DMS114 treated with DMSO at 0.1 percent for 48 hours (cell line): Measurements from ENCODE around the gene LPCAT4.
"Not testable (repeated sequence)": the region's sequence is repeated elsewhere in the genome, so short reads cannot be mapped to it uniquely, and the experiment has no call there.

Experiments used
- DNase-seq: peaks from one replicate; lab custom pipeline; 2025; ENCODE audit not compliant: unreplicated experiment; lab: John Stamatoyannopoulos, UW

LPCAT4 gene, protein sequence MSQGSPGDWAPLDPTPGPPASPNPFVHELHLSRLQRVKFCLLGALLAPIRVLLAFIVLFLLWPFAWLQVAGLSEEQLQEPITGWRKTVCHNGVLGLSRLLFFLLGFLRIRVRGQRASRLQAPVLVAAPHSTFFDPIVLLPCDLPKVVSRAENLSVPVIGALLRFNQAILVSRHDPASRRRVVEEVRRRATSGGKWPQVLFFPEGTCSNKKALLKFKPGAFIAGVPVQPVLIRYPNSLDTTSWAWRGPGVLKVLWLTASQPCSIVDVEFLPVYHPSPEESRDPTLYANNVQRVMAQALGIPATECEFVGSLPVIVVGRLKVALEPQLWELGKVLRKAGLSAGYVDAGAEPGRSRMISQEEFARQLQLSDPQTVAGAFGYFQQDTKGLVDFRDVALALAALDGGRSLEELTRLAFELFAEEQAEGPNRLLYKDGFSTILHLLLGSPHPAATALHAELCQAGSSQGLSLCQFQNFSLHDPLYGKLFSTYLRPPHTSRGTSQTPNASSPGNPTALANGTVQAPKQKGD

DNA sequence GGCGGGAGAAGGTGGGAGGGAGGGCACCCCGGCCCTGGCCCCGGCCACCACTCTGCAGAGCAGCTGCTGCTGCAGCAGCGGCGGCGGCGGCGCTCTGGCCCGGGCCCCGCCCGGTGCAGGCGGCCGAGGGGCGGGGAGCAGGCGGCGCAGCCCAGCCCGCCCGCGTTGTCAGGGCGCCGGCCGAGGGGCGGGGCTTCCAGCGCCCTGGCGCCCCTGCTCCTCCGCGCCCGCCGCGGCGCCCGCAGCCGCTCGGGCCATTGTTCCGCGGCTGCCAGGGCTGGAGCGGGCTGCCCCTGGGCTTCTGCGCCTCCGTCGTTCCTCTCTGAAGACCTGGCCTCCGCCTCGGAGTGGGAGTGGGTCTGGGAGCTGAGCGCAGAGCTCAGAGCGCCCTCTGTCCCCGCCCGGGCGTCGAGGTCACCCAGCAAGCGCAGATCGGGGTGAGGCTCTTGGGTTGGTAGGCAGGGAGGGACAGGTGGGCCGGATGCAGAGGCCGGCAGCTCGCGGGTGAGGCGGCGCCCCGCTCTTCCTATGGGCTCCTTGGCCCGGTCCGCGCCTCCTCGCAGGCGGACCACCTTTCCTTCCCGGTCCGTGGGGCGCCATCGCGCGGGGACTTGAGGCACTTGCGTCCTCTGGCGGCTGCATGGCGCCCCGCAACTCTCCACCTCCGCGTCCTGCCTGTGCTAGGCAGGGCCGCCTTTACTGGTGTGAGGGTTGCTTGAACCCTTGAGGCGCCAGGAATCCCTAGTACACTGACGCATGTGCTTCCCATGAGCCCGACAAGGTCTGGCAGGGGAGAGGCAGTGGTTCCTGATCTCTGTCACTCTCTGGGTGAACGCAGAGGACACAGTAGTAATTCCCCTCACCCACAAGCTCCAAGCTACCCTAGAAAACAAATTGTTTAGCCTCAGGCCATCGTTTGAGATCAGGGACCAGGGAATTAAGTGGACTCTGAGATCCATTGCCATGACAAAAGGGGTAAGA lies at the start of gene LPCAT4:
TSS of gene LPCAT4 (minus strand) at position 96 of the 981 bp plus-strand sequence. CDS start 96 bp downstream, outside the sequence.
- DNase-seq, result peak; percentile 57

DNA sequence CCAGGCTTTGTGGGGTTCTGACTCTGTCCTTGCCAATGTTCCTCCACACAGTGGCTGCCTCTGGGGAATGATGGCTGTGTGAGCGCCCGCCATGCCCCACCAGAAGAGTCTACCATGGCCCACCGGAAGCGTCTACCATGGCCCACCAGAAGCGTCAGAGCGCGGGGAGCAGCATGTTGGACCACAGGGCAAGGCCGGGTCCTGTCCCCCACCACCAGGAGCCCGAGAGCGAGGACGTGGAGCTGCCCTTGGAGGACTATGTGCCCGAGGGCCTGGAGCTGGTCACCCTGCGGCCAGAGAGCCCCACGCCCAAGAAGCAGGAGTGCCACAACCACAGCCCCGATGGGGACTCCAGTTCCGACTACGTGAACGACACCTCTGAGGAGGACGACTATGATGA lies 42.5 kb upstream of the LPCAT4 start:
- DNase-seq, result not testable (repeated sequence)

DNA sequence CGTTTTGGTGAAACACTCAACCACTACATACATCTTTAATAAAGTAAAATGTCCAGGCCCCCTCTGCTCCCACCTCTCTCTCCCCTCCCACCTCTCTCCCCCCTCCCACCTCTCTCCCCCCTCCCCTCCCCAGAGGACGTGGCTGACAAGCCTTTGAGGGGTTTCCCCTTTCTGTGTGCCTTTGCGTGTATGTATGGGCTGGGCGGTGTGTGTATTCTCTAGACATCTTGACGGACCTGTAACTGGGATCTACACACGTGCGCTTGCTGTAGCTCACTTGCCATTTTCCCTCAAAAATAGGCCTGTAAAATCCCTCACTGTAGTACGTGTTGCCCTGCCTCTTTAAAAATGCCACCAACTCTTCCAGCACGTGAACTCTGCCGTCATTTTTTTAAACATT lies 42.0 kb upstream of the LPCAT4 start:
- not testable (repeated sequence) for DNase-seq

DNA sequence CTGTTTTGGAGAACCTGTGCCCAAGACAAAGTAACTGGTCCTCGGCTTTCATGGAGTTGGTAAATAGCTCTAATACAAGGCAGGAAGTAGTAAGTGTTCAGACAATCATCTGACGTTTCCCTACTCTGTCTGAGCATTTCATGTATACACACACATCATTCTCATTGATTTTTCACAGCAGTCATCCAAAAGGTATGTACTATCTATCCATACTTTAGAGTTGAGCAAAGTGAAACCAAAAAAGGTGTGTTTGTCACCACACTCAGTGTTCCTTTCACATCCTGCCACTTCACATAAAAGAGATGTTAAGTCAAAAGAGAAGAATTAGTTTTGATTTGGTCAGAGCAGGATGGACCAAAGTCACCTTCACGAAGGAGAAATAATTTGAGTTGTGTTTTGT lies 36.9 kb upstream of the LPCAT4 start:
- DNase-seq, result not testable (repeated sequence)

DNA sequence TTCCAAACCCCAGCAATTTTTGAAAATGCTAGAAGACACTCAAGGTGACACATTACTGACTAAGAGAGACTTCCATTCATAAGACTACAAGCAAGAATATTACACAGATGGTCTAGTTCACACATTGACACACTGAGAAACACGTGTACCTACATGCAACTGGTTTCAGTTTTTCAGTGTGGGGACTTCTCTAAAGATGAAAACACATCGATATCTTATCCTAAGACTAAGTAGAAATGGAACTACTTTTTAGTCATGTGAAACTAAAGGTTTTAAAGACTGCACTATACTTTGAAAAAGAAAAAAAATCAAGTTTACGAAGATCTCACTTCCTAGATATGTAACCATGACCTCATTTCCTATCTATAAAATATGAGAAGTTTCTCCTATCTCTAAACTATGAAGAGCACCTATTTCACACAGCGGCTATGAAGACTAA lies 36.2 kb upstream of the LPCAT4 start:
- not testable (repeated sequence) for DNase-seq

DNA sequence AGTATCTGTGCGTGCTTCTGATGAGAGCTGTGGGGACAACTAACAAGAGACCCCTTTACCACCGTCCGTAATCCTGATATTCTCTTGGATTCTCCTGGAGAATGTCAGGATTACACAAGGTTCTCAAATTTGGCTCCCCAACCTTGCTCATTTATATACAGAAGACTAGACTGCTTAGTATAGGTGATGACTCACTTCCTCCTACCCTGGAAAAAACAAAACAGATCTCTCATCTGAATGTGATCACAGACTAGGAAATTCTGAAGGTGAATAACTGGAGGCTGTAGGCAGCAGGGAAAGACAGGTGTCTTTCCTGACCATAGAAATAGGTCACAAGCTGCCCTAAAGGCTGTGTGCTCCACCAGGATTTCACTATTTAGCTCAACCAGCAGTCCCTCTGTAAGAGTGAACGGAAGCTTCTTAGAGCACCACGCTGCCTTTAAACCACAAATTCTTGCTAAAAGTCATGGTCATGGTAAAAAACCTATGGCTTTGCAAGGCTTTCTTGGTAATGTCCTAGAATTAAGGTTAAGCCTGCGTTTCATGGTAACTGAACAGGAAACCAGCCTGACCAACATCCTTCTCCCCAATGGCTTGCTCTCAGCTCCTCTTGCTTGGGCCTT lies 30.8 kb upstream of the LPCAT4 start:
- not testable (repeated sequence) for DNase-seq

DNA sequence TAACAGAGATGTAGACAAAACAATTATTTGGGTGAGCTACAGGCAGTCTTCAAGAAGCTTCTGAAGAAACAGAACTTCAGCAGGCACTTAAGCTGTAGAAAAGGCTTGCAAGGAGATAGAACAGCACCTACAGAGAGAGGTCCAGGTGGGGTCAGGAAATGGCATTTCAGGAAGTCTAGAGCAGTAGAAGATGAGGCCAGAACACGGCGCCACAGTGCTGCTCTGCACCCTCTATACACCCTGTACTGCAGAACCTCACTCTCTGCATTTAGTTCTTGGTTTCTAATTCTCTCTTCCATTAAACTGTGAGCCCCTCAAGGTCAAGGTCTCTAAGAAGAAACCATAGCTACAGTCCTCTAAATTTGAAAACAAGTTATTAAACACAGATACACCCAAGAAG lies 26.0 kb upstream of the LPCAT4 start:
- not testable (repeated sequence) for DNase-seq

DNA sequence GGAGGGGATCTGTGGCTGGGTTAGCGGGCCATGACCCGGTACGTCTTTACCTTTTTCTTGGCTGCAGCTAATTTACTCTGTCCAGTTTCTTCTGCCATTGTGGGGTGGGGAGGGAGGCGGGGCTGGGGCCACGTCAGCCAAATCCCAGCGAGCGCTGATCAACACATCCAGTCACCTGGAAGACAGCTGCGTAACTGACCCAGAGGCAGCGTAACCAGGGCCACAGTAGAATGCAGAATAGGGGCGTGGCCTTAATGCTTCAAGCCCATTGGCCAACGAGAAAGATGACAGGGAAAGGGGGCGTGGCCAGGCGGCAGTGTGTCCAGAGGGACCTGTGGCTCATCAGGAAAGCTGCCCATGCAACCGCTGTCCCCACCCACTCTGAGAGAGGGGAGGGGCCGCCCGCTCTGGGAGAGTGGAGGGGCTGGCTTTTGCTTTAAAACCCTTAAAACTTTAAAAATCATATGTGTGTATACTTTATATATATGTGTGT lies 22.6 kb upstream of the LPCAT4 start:
- DNase-seq, result not testable (repeated sequence)

DNA sequence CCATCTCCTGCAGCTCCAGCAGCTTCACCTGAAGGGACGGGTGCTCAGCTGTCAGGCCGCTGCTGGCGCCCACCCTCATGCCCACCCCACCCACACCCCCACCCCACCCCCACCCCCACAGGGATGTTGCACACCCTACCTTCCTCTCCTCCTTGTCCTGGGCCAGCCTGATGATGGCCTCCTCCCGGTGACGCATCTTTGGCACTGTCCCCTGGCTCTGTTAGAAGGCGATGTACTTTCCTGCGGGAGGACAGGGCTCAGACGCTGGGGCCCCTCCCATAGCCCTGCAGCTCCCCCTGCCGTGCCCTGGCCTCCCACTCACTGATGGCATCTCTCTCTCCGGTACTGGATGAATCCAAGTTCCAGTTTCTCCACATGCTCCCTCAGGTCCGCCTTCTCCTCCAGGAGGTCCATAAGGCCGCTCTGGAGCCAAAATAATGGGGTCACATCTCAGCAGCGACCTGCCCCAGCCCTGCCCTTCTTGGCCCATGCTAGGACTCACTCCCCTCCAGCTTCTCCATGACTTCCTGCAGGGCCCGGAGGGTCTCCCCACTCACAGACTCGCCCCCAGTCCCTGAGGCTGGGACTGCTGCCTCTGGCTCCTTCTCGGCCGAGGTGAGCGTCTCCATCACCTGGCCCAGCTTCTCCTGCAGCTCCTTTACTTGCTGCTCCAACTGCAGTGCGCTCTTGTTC lies 15.0 kb upstream of the LPCAT4 start:
- DNase-seq, result not testable (repeated sequence)

DNA sequence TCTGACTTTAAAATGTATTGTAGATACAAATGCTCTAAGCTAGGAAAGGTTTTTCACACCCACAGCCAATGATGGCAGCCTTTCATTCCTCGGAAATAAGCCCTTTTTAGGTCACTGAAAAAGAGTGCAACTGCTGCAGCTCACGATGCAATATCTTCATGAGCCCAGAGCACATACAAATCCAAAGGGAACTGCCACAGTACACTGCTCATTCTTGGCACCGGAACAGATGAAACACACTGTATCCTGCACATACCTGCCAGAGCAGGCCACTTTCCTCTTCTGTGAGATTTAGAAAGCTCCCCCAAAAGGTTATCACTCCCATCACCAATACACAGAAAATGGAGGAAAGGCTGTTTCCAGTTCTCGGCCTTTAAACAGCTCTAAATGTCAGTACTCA lies 13.5 kb upstream of the LPCAT4 start:
- not testable (repeated sequence) for DNase-seq

DNA sequence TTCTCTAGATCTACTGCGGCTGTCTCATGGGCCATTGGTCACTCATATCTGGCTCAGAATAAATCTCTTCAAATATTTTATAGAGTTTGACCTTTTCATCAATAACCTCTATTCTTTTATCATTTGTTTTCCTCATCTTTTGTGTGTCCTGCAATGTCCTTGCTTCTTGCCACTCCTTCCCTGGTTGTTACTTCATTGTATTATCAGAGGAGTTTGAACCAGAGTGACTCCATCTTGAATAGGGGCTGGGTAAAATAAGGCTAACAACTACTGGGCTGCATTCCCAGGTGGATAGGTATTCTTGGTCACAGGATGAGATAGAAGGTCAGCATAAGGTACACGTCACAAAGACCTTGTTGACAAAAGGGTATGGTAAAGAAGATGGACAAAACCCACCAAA lies 9.9 kb upstream of the LPCAT4 start:
- DNase-seq, result no peak

DNA sequence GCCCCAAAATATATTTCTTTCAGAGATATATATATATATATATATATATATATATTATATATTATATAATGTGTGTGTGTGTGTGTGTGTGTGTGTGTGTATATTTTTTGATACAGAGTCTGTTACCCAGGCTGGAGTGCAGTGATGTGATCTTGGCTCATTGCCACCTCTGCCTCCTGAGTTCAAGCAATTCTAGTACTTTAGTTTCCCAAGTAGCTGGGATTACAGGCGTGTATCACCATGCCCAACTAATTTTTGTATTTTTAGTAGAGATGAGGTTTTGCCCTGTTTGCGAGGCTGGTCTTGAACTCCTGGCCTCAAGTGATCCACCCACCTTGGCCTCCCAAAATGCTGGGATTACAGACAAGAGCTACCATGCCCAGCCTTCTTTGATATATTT lies 8.5 kb upstream of the LPCAT4 start:
- DNase-seq, result not testable (repeated sequence)

DNA sequence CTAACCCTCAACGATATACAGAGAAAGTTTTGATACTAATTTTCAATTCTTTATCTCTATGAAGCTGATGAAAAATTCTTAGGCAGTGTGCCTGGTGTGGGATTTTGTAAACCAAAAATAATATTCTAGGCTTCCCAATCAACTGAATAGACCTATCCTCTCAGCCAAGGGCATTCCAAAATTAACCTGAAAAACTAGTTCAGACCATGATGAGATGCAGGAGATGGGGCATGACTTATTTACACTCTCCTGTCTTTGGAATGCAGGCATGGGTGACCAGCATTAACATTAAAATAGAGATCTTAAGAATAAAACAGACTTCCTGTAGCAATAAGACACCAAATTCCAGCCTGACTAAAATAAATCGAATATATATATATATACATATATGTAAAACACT lies 7.8 kb upstream of the LPCAT4 start:
- no peak for DNase-seq

DNA sequence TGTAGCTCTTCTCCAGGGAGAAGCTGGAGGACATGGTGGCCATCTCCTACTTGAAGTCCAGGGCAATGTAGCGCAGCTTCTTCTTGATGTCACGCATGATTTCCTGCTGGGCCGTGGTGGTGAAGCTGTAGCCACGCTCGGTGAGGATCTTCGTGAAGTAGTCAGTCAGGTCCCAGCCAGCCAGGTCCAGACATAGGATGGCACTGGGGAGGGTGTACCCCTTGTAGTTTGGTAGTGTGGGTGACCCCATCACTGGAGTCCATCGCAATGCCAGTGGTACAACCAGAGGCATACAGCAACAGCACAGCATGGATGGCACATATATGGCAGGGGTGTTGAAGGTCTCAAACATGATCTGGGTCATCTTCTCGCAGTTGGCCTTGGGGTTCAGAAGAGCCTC lies 7.0 kb upstream of the LPCAT4 start:
- DNase-seq, result no peak

DNA sequence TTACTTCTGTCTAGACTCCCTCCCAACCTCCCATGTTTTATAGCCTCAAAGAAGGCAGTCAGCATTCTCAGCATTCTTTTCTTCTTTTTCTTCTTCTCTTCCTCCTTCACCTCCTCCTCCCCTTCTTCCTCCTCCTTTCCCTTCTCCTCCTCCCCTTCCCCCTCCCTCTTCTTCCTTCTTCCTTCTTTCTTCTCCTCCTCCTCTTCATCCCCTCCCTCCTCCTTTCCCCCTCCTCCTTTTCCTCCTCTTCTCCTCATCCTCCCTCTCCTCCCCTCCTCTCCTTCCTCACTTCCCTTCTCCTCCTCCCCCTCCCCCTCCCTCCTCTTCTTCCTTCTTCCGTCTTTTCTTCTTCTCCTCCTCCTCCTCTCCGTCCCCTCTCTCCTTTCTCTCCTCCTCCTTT lies 3.6 kb upstream of the LPCAT4 start:
- DNase-seq, result no peak

DNA sequence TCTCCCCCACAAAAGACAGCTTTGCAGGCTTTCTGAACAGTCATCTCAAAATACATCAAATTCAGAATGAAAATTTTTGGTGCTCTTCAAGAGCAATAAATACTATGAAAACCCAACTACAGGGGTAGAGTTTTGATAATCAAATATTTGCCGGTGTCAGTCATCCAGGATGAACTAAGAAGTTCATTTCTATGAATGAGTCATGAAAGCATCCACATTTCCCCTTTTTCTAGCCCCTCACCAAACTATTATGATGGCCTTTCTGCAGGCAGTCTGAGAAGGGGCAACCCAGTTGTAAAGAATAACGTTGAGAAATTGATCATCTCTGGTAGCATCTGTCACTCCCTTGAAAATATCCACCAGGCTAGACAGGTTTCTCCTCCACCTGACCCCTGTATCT lies 3.1 kb upstream of the LPCAT4 start:
- no peak for DNase-seq

DNA sequence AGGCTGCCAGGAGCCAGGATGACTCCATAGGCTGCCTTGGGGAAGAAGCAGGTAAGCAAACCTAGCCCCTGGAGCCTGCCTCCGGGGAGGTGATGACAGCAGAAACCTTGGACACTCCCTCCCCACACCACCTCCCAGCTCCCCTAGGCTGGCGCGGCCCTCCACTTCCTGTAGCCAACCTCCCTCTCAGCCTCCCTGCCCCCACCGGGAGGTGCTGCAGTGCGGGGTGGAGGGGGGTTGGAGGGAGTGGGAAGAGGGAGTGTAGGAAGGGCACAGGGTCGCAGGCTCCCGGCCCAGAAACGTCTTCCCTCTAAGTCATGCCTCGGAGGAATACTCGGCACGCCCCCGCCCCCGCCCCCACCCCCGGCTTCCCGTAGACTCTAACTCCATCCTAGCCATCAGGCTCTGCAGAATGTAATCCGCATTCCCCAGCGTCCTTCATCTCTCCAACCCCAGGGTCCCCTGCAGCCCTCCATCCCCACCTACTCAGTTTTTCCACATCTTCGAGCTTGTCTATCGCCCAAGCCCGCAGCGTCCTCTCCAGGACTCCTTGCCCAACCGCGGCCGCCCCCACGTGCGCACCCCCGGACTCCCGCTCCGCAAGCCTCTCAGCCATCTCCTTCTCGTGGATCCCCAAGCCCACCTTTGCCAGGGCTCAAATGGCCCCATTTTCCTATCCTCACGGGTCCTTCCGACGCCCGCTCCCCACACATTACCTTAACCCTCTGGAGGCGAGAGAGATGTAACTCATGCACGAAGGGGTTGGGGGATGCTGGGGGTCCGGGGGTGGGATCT lies 528 bp downstream of the LPCAT4 start:
- no peak for DNase-seq

DNA sequence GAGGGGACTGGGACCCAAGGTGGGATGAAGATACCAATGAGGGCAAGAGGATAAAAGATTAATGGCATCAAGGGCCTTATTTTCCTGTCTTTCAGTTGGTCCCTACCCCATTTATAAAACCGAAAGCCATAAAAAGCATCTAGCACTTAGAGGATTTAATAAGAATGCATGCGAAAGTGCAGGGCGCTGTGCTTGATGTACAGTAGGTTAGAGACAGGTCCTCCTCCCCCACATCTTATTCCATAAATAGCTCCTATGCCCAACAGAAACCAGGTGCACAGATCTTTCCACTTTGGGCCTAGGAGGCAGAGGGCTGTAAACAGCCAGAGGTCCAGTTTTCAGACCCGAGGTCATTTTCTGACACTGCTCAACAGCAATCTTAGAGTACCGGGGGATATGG lies 1.2 kb downstream of the LPCAT4 start:
- no peak for DNase-seq

DNA sequence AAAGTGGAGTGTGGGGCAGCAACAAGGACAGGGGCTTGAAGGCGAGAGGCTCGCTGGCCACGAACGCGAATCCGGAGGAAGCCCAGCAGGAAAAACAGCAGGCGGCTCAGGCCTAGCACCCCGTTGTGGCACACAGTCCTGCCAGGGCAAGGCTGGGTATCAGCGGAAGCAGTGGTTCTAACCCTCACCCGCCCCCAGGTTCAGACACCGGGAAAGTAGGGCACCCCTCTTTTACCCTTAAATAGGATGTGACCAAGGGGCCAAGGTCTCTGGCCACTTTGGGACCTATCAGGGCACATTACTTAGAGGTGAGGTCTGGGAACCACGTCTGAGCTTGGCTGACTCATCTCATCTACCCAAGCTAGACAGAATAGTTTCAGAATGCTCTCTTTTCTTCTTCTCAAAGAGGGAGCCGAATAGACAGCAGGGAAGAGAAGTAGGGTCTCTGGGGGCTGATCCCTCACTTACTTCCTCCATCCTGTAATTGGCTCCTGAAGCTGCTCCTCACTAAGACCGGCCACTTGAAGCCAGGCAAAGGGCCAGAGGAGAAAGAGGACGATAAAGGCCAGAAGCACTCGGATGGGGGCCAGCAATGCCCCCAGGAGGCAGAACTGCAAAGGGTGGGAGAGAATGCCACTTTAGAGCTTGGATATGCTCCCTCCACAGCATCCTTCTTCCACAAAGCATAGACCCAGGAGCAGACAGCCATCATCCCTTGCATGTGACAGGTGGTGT lies 1.7 kb downstream of the LPCAT4 start:
- no peak for DNase-seq
